OCI-LY7 (cell line): ENCODE data around the gene APOL3. TPM values are rescaled to one million over a fixed set of nuclear protein-coding genes. Genes with fewer than 3 reads are reported as not detected.
"Not testable (repeated sequence)": the region's sequence is repeated elsewhere in the genome, so short reads cannot be mapped to it uniquely, and the experiment has no call there.

Source experiments
- BruUV-seq: library from RNA; stranded (reverse); fragments of 400-500 nt; replicated peaks from 2 replicates; lab custom pipeline; 2021; lab: Mats Ljungman, UMichigan
- CTCF ChIA-PET: fragments of 300-600 bp; sonication (Branson Sonifier 250); formaldehyde crosslinking; loops from one replicate; lab custom pipeline; 2022; ENCODE audit warnings: antibody characterized with exemption; ENCODE audit not compliant: unreplicated experiment; lab: Charles Lee
- POLR2A ChIA-PET: fragments of 300-600 bp; sonication (Branson Sonifier 250); formaldehyde crosslinking; loops from one replicate; lab custom pipeline; 2022; ENCODE audit warnings: antibody characterized with exemption; lab: Charles Lee
- DNase-seq: peaks from one replicate; pipeline ENCODE4 v3.0.0-alpha.2; 2015; ENCODE audit warnings: low spot score
- H2AFZ ChIP-seq: fragments of 200-600 bp; sonication (generic), shearing (Covaris generic); 2 replicates; pipeline ENCODE4 v1.6.1; 2014; ENCODE audit warnings: mild to moderate bottlenecking, antibody characterized with exemption, low read length, moderate library complexity
- H3K27ac ChIP-seq: fragments of 200-600 bp; sonication (generic); 2 replicates; pipeline ENCODE4 v1.5.1; 2014; ENCODE audit warnings: mixed run types, low read depth, mild to moderate bottlenecking, moderate library complexity, low read length, inconsistent platforms; ENCODE audit not compliant: poor library complexity, severe bottlenecking
- H3K36me3 ChIP-seq: fragments of 200-600 bp; sonication (generic); 2 replicates; pipeline ENCODE4 v1.6.1; 2014; ENCODE audit warnings: mild to moderate bottlenecking, antibody characterized with exemption, low read length, moderate library complexity, mixed read lengths; ENCODE audit not compliant: insufficient read depth
- H3K4me1 ChIP-seq: fragments of 200-600 bp; sonication (generic); 2 replicates; pipeline ENCODE4 v1.5.1; 2014; ENCODE audit warnings: mild to moderate bottlenecking, low read length; ENCODE audit not compliant: insufficient read depth, poor library complexity, severe bottlenecking
- H3K4me2 ChIP-seq: fragments of 200-600 bp; sonication (generic); 2 replicates; pipeline ENCODE4 v1.6.1; 2014; ENCODE audit warnings: mild to moderate bottlenecking, low read length
- H3K4me3 ChIP-seq: fragments of 200-600 bp; sonication (generic); 2 replicates; pipeline ENCODE4 v1.5.1; 2014; ENCODE audit warnings: mild to moderate bottlenecking, low read depth, low read length; ENCODE audit not compliant: poor library complexity, severe bottlenecking
- H3K79me2 ChIP-seq: fragments of 200-600 bp; sonication (generic); 2 replicates; pipeline ENCODE4 v1.6.1; 2016; ENCODE audit warnings: low read depth, mild to moderate bottlenecking, low read length, moderate library complexity, mixed read lengths; ENCODE audit not compliant: insufficient read depth
- H3K9me2 ChIP-seq: fragments of 200-600 bp; sonication (generic); 2 replicates; pipeline ENCODE4 v1.6.1; 2016; ENCODE audit warnings: mild to moderate bottlenecking, low read length, mixed read lengths; ENCODE audit not compliant: insufficient read depth
- H3K9me3 ChIP-seq: fragments of 200-600 bp; sonication (generic); 2 replicates; pipeline ENCODE4 v1.6.1; 2014; ENCODE audit warnings: mild to moderate bottlenecking, mixed run types, low read length, mixed read lengths
- H4K20me1 ChIP-seq: fragments of 200-600 bp; sonication (generic); 2 replicates; pipeline ENCODE4 v1.6.1; 2014; ENCODE audit warnings: mild to moderate bottlenecking, antibody characterized with exemption, low read length, moderate library complexity, mixed read lengths; ENCODE audit not compliant: insufficient read depth
- CTCF ChIP-seq: fragments of 200-600 bp; sonication (generic); conservative IDR thresholded peaks from 2 replicates; pipeline ENCODE4 v1.5.1; 2014; ENCODE audit warnings: mild to moderate bottlenecking, antibody characterized with exemption, low read length, moderate library complexity, mixed read lengths
- EZH2phosphoT487 ChIP-seq: fragments of 200-600 bp; sonication (generic); IDR thresholded peaks from 2 replicates; pipeline ENCODE4 v1.6.1; 2018; ENCODE audit warnings: low read depth, borderline replicate concordance, mild to moderate bottlenecking, mixed run types, antibody characterized with exemption, low read length, moderate library complexity, mixed read lengths
- intact Hi-C: fragments of 100-400 bp; cut with micrococcal nuclease; formaldehyde crosslinking; loops from one replicate; pipeline ENCODE4 v1.10.0; 2022; ENCODE audit not compliant: unreplicated experiment
- total RNA-seq, 2 experiments: library from RNA; depleted of rRNA in 1 of 2; stranded (reverse); fragments of >200 nt in 1 of 2; shearing (Covaris generic) in 1 of 2; gene quantifications; 2 replicates each; pipeline ENCODE4 v1.2.3, GENCODE V29; 2014 to 2022

APOL3 gene
- total RNA-seq, 2 experiments from 2014 or later, result 10.7 to 19.6 TPM

- BruUV-seq, result no TSS peak
- H3K9me2 ChIP-seq, result no peaks in the 10 kb centered on the region
- ChIA-PET CTCF (no interaction called here), POLR2A (no interaction called here)
- no peak overlapping the region for H3K27ac ChIP-seq
- TF ChIP-seq CTCF, result 0 out of 2 replicates have a peak, but pooled peaks have one; percentile 24
- no peak for TF ChIP-seq EZH2phosphoT487
- no peak overlapping the region for H3K4me3 ChIP-seq
- no peak overlapping the region for H3K4me2 ChIP-seq
- peaks cover 7% of the 10 kb centered on the region; the same call in 1 of the 2 replicates for H3K9me3 ChIP-seq
- no peak for DNase-seq
- peaks cover 27% of the 10 kb centered on the region for H3K4me1 ChIP-seq
- no peaks in the 10 kb centered on the region for H4K20me1 ChIP-seq
- no peak overlapping the region for H2AFZ ChIP-seq
- intact Hi-C loops, result no loop called here
- H3K36me3 ChIP-seq, result no peaks in the 10 kb centered on the region
- no peaks in the 10 kb centered on the region for H3K79me2 ChIP-seq
Measured at GRCh38 chr22:36154423-36154945, 6.1 kb downstream of the APOL3 start.

GRCh38 chr22:36153501-36154422 lies 6.8 kb downstream of the APOL3 start:
- H3K9me3 ChIP-seq, result peaks cover 7% of the 10 kb centered on the region; the same call in 1 of the 2 replicates
- POLR2A ChIA-PET, result no interaction called here
- no peaks in the 10 kb centered on the region for H3K79me2 ChIP-seq
- H3K4me3 ChIP-seq, result no peak overlapping the region
- H4K20me1 ChIP-seq, result no peaks in the 10 kb centered on the region
- H3K4me2 ChIP-seq, result no peak overlapping the region
- H3K9me2 ChIP-seq, result no peaks in the 10 kb centered on the region
- no peak overlapping the region for H2AFZ ChIP-seq
- CTCF ChIA-PET, result no interaction called here
- DNase-seq, result no peak
- TF ChIP-seq EZH2phosphoT487 (no peak), CTCF (no peak)
- peaks cover 20% of the 10 kb centered on the region for H3K4me1 ChIP-seq
- no peak overlapping the region for H3K27ac ChIP-seq
- no TSS peak for BruUV-seq
- intact Hi-C loops, result no loop called here
- H3K36me3 ChIP-seq, result no peaks in the 10 kb centered on the region

GRCh38 chr22:36152821-36153220 lies 7.7 kb downstream of the APOL3 start:
- H3K9me2 ChIP-seq, H3K27ac ChIP-seq, H3K4me2 ChIP-seq, intact Hi-C loops, H3K36me3 ChIP-seq, BruUV-seq, POLR2A ChIA-PET, H2AFZ ChIP-seq, CTCF ChIA-PET, H3K9me3 ChIP-seq, DNase-seq, H4K20me1 ChIP-seq, H3K4me3 ChIP-seq, H3K79me2 ChIP-seq: not testable (repeated sequence)
- H3K4me1 ChIP-seq, result peaks cover 13% of the 10 kb centered on the region
